Cardiac muscle cell (in vitro differentiated cells and primary cell): ENCODE results near the gene GID8. TPM values are rescaled to one million over a fixed set of nuclear protein-coding genes. Genes with fewer than 3 reads are reported as not detected.

Source experiments
- DNase-seq, 2 donors: peaks; one replicate each; pipeline versions ENCODE4 v3.0.0 to v3.0.0-alpha.2; 2010 to 2017; ENCODE audit warnings: low read depth in 1 of 2, low spot score in 1 of 2
- H3K27ac ChIP-seq: fragments of 200-600 bp; sonication (generic); 2 replicates; pipeline ENCODE4 v1.5.1; 2016
- H3K27me3 ChIP-seq: fragments of 200-600 bp; sonication (generic); 2 replicates; pipeline ENCODE4 v1.6.0; 2016; ENCODE audit warnings: control low read depth
- H3K36me3 ChIP-seq: fragments of 200-600 bp; sonication (generic); 2 replicates; pipeline ENCODE4 v1.5.1; 2016; ENCODE audit warnings: control low read depth
- H3K4me1 ChIP-seq: fragments of 200-600 bp; sonication (generic); 2 replicates; pipeline ENCODE4 v1.8.1; 2017; ENCODE audit warnings: low read depth, mild to moderate bottlenecking, mixed run types
- H3K4me3 ChIP-seq: fragments of 200-600 bp; sonication (generic); 2 replicates; pipeline ENCODE4 v1.5.1; 2016; ENCODE audit warnings: mild to moderate bottlenecking
- H3K9me3 ChIP-seq: fragments of 200-600 bp; sonication (generic); 2 replicates; pipeline ENCODE4 v1.5.1; 2017; ENCODE audit warnings: low read depth, mild to moderate bottlenecking, control low read depth
- CTCF ChIP-seq: IDR thresholded peaks from 2 replicates; pipeline ENCODE4 v1.5.1; 2012; ENCODE audit warnings: low read depth, mild to moderate bottlenecking, low read length
- polyA plus RNA-seq: library from polyadenylated mRNA; unstranded; fragments of >200 nt; fragmentation: Nextera tagmentation; extraction: Ambion mirVana; gene quantifications from 2 replicates; pipeline ENCODE4 v1.2.1, GENCODE V29; 2016
- total RNA-seq: library from RNA; depleted of rRNA; stranded (reverse); fragments of >200 nt; gene quantifications from 2 replicates; pipeline ENCODE4 v1.2.3, GENCODE V29; 2016

The GID8 gene
- total and polyA plus RNA-seq, 2 experiments from 2014 or later = 24.5 to 49.5 TPM

GRCh38 chr20:62987114-62987513, 49.2 kb downstream of the GID8 start:
- Histone ChIP-seq H3K4me3 (no peak overlapping the region), H3K9me3 (no peaks in the 10 kb centered on the region), H3K27ac (no peak overlapping the region), H3K36me3 (no peaks in the 10 kb centered on the region), H3K27me3 (peaks cover 35% of the 10 kb centered on the region), H3K4me1 (no peaks in the 10 kb centered on the region)
- no peak for DNase-seq
- TF ChIP-seq CTCF = no peak

GRCh38 chr20:62989201-62989601, 51.3 kb downstream of the GID8 start:
- Histone ChIP-seq H3K4me3 (no peak overlapping the region), H3K27me3 (peaks cover 35% of the 10 kb centered on the region), H3K36me3 (no peaks in the 10 kb centered on the region), H3K27ac (no peak overlapping the region), H3K4me1 (no peaks in the 10 kb centered on the region), H3K9me3 (no peaks in the 10 kb centered on the region)
- DNase-seq = no peak
- TF ChIP-seq CTCF = no peak

DNA sequence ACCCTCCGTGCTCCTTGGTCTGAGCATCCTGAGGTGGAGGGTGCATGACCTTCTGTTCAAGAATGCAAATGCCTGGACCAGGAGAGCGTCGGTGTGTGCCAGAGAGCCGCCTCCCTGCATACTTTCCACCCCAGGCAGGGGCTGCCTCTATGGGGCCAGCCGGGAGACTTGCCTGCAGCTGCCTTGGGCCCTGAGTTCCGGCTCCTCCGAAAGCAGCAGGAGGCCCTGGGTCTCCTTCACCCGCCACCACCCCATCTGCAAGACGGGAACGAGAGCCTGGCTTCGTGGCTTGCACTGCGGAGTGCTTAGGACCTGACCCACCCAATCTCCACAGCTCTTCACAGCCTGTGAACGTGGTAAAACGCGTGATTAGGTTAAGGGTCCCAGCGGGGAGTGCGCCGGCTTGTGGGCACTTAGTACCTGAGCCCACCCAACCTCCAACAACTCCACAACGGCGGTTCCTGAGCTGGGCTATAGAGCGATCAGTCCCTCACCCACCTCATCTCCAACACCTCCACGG, 52.4 kb downstream of the GID8 start:
- no peak overlapping the region for H3K4me3 ChIP-seq
- peaks cover 40% of the 10 kb centered on the region for H3K27me3 ChIP-seq
- TF ChIP-seq CTCF = no peak
- no peak overlapping the region for H3K27ac ChIP-seq
- no peaks in the 10 kb centered on the region for H3K36me3 ChIP-seq
- DNase-seq = no peak
- H3K4me1 ChIP-seq = no peaks in the 10 kb centered on the region
- no peaks in the 10 kb centered on the region for H3K9me3 ChIP-seq

DNA sequence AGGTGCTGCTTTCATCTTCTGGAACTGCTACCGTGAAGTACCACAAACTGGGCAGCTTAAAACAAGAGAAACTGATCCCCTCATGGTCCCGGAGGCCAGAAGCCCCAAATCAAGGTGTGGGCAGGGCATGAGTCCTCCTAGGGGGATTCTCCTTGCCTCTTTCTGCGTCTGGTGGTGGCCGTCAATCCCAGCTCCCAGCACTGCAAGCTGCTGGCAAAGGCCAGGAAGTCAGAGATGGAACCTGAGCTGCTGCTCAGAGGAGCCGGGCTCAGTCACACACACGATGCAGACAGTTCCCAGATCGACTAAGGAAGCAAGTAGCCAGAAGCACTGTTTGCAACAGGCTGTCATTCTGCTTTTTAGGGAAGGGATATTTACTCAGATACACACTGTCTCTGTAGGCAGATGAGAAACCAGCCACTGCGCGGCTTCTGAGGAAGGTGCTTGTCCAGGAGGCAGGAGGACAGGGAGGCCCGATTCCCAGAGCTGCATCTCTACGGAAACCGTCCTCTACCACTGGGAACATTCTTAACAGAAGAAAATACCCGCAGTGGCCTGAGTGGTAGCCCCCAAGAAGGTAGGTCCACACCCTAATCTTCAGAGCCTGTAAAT, 53.4 kb downstream of the GID8 start:
- no peaks in the 10 kb centered on the region for H3K36me3 ChIP-seq
- no peak for TF ChIP-seq CTCF

GRCh38 chr20:62991863-62992262, 53.9 kb downstream of the GID8 start:
- TF ChIP-seq CTCF = no peak
- H3K4me3 ChIP-seq = no peak overlapping the region
- no peaks in the 10 kb centered on the region for H3K9me3 ChIP-seq
- DNase-seq = no peak
- no peaks in the 10 kb centered on the region for H3K36me3 ChIP-seq
- peaks cover 50% of the 10 kb centered on the region for H3K27me3 ChIP-seq
- H3K27ac ChIP-seq = no peak overlapping the region
- no peaks in the 10 kb centered on the region for H3K4me1 ChIP-seq

More for the DNA sequence above, 53.4 kb downstream of the GID8 start:
- DNase-seq = no peak
- Histone ChIP-seq H3K9me3 (no peaks in the 10 kb centered on the region), H3K27ac (no peak overlapping the region), H3K4me1 (no peaks in the 10 kb centered on the region), H3K4me3 (no peak overlapping the region), H3K27me3 (peaks cover 46% of the 10 kb centered on the region)
